ENCODE results near the gene MTF2. TPM values are rescaled to one million over a fixed set of nuclear protein-coding genes. Genes with fewer than 3 reads are reported as not detected.
"Not testable (repeated sequence)": the region's sequence is repeated elsewhere in the genome, so short reads cannot be mapped to it uniquely, and the experiment has no call there.

MTF2 gene
- total RNA-seq: 10 to 100 TPM; 49.8 to 55.0 TPM

DNA sequence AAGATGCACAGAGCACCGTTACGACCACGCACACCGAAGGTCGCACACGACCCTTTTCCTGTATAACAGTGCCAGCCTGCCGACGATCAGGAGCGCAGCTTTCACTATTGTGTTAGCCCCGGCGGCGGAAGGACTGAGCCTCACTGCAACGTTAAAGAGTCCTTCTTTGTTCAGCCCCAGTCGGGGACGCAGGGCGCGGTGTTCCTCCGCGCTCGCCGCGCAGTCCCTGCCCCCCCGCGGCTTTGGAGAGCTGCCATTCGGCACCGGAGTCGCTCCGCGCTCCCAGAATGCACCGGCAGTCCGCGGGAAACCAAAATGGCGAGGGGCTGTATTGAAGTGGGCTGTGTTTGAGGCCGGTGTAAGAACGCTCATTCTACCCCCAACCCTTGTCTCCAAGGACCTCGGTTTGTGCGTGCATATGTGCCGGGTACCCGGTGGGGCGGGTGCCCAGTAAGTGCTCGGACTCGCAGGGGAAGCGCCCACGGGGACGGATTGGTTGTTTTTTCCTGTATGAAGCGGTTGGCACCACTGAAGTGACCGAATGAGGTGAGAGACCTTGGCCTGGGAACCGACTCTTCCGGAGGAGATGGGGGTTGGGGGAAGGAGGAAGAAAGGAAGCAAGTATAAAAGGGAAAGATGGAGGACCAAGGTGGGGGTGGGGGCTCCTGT, at the start of gene MTF2:
Gene MTF2, plus strand, starts transcription at position 298 of the 669 bp plus-strand sequence. Its CDS starts 244 bp downstream, at position 542.
- Mint-ChIP-seq H3K36me3 (ENCODE audit: low read depth) (peaks cover 19% of the 10 kb centered on the region), H3K27ac (peak within 1 kb of the TSS; percentile 94), H3K4me1 (peaks cover 29% of the 10 kb centered on the region), H3K9me3 (ENCODE audit: low read depth) (no peaks in the 10 kb centered on the region), H3K27me3 (no peaks in the 10 kb centered on the region), H3K4me3 (peak within 1 kb of the TSS; percentile 94)
- ATAC-seq: peak; percentile 91
- ChIA-PET CTCF (interaction anchor here (0.6 to 3.0 kb wide), 18 partner anchors 10 to 1312 kb away, joined by 3 to 19 read pairs (median 4); partner anchors contain the start of gene DR1), POLR2A (interaction anchor here (1.0 to 2.7 kb wide), 6 partner anchors 36 to 266 kb away, joined by 3 to 16 read pairs (median 6); partner anchors contain the start of genes DIPK1A and RPL5)
- intact Hi-C loops (cut with DNase I, micrococcal nuclease): loop anchor here (1.0 to 10.0 kb wide), 12 partner anchors 37 to 768 kb away; partner anchors contain the start of genes CCDC18 (in 2 of the 2), DIPK1A (in 2 of the 2), DR1 (in 2 of the 2) and TMED5 (in 2 of the 2)
- DNase-seq: peak; percentile 97

DNA sequence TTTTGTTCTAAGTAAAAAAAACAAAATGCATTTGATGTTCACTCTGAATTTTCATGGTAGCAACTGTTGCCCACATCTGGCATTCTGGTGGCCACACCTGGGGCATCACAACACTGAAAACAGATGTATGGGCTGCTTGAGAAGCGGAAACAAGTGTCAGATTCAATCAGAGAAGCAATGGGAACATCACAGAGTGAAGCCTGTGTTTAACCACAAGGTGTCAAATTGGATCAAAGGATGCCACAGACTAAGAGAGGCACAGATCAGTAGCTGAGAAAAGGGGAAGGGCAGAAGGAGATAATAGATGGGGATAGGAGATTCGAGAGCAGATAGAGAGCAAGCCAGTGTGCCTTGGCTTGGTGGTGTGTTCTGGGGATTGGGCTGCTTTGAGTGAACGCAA, 49.8 kb upstream of the MTF2 start:
- H3K4me3 Mint-ChIP-seq: no peak overlapping the region
- no peaks in the 10 kb centered on the region for H3K36me3 Mint-ChIP-seq (ENCODE audit: low read depth)
- POLR2A ChIA-PET: no interaction called here
- no peak overlapping the region for H3K27ac Mint-ChIP-seq
- H3K27me3 Mint-ChIP-seq: peaks cover 2% of the 10 kb centered on the region
- DNase-seq (peak; percentile 33), ATAC-seq (peak; percentile 75)
- intact Hi-C loops (cut with DNase I, micrococcal nuclease): loop anchor here in 1 of 2 experiments (10.0 kb wide), 1 partner anchor 145 kb away; no protein-coding TSS in a partner anchor
- H3K9me3 Mint-ChIP-seq (ENCODE audit: low read depth): no peaks in the 10 kb centered on the region
- CTCF ChIA-PET: interaction anchor here (1.0 to 1.3 kb wide), 4 partner anchors 10 to 94 kb away, joined by 3 to 5 read pairs (median 3); no protein-coding TSS in a partner anchor
- peaks cover 27% of the 10 kb centered on the region for H3K4me1 Mint-ChIP-seq

DNA sequence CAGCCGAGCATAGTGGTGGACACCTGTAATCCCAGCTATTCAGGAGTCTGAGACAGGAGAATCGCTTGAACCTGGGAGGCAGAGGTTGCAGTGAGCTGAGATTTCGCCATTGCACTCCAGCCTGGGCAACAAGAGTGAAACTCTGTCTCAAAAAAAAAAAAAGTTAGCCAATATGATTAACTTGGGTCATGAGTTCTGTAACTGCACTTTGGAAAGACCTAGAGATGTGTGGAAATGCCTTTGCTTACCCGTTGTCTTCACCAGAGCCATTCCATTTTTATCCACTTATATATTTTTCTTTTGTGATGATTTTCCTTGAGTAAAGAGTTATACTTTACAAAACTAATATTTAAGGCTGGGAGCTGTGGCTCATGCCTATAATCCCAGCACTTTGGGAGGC, 48.9 kb upstream of the MTF2 start:
- DNase-seq; ATAC-seq; H3K4me3 Mint-ChIP-seq; H3K9me3 Mint-ChIP-seq (ENCODE audit: low read depth); H3K27ac Mint-ChIP-seq; H3K27me3 Mint-ChIP-seq; H3K36me3 Mint-ChIP-seq (ENCODE audit: low read depth); intact Hi-C loops (cut with DNase I, micrococcal nuclease): not testable (repeated sequence)
- ChIA-PET CTCF (interaction anchor here (0.7 to 1.9 kb wide), 6 partner anchors 12 to 590 kb away, joined by 3 to 6 read pairs (median 4); no protein-coding TSS in a partner anchor), POLR2A (interaction anchor here (0.6 kb wide), 1 partner anchor 49 kb away, joined by 6 read pairs; no protein-coding TSS in a partner anchor)
- H3K4me1 Mint-ChIP-seq: peaks cover 27% of the 10 kb centered on the region

DNA sequence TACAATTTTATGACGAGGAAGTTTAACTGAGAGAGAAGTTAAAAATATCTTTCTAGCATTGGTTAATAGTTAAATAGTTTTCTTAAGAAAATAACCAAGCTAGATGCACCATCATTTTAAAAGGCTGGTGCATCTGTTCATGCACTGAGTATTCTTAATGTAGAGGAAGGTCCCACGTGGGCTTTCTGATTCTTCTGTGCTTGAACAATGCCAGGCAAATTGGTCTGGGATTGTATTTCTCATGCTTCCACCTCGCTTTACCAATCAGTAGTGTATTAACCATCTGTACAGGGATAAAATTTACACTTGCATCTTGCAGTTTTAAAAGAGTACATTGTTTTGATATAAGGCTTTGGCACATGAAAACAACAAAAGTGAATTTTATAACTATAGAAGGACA, 47.4 kb upstream of the MTF2 start:
- no peak overlapping the region for H3K4me3 Mint-ChIP-seq
- no peak for ATAC-seq
- no peak overlapping the region for H3K27ac Mint-ChIP-seq
- H3K4me1 Mint-ChIP-seq: peaks cover 27% of the 10 kb centered on the region
- intact Hi-C loops (cut with DNase I, micrococcal nuclease): no loop called here
- CTCF ChIA-PET: interaction anchor here (1.0 to 1.9 kb wide), 4 partner anchors 8 to 38 kb away, joined by 3 to 6 read pairs (median 4); no protein-coding TSS in a partner anchor
- H3K27me3 Mint-ChIP-seq: no peaks in the 10 kb centered on the region
- no peaks in the 10 kb centered on the region for H3K9me3 Mint-ChIP-seq (ENCODE audit: low read depth)
- H3K36me3 Mint-ChIP-seq (ENCODE audit: low read depth): no peaks in the 10 kb centered on the region
- POLR2A ChIA-PET: no interaction called here
- no peak for DNase-seq

DNA sequence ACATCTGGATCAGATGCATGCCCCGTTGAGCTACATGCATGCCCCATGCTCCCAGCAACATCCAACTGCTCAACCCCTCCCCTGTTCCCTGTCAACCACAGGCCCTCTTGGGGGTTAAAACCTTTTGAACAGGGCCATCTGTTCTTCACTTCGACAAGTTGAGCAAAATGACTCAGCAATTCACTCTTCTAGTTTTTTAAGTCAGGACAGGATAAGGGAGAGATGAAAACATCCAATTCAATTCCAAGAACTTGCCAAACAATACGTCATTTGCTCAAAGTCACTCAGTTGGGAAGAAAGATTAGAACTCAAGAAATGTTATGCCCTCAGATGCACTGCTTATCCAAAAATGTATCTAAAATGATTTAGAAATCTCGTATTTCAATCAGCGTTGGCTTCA, 46.1 kb upstream of the MTF2 start:
- Mint-ChIP-seq H3K9me3 (ENCODE audit: low read depth) (no peaks in the 10 kb centered on the region), H3K27ac (peak overlapping the region; percentile 5), H3K36me3 (ENCODE audit: low read depth) (no peaks in the 10 kb centered on the region), H3K27me3 (no peaks in the 10 kb centered on the region), H3K4me3 (no peak overlapping the region), H3K4me1 (peaks cover 28% of the 10 kb centered on the region)
- POLR2A ChIA-PET: no interaction called here
- intact Hi-C loops (cut with DNase I, micrococcal nuclease): no loop called here
- DNase-seq (no peak), ATAC-seq (no peak)
- CTCF ChIA-PET: interaction anchor here (2.2 to 2.3 kb wide), 2 partner anchors 10 to 29 kb away, joined by 8 to 10 read pairs; no protein-coding TSS in a partner anchor

DNA sequence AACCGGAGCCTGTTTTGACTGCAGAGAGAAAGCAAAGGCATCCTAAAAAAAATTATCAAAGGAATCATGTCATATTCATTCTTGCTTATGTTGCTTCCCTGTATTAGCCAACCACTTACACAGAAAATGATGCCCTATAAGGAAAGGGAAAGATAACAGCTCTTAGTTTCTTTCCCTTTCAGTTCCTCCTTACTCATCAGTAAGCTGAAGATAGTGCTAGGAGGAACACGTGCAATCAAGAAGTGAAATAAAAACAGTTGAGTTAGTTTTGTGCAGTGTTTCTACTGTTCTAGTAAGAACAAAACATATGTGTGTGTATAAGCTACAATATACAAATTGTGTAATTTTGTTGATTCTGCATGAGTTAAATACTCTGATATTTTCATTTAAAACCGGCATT, 45.3 kb upstream of the MTF2 start:
- H3K27me3 Mint-ChIP-seq: no peaks in the 10 kb centered on the region
- no peaks in the 10 kb centered on the region for H3K9me3 Mint-ChIP-seq (ENCODE audit: low read depth)
- DNase-seq (no peak), ATAC-seq (peak; percentile 74)
- H3K4me3 Mint-ChIP-seq: no peak overlapping the region
- H3K36me3 Mint-ChIP-seq (ENCODE audit: low read depth): no peaks in the 10 kb centered on the region
- intact Hi-C loops (cut with DNase I, micrococcal nuclease): no loop called here
- POLR2A ChIA-PET: interaction anchor here (0.9 kb wide), 1 partner anchor 8 kb away, joined by 4 read pairs; no protein-coding TSS in a partner anchor
- no peak overlapping the region for H3K27ac Mint-ChIP-seq
- CTCF ChIA-PET: interaction anchor here (0.8 to 2.3 kb wide), 5 partner anchors 9 to 40 kb away, joined by 3 to 10 read pairs (median 5); no protein-coding TSS in a partner anchor
- H3K4me1 Mint-ChIP-seq: peaks cover 34% of the 10 kb centered on the region

DNA sequence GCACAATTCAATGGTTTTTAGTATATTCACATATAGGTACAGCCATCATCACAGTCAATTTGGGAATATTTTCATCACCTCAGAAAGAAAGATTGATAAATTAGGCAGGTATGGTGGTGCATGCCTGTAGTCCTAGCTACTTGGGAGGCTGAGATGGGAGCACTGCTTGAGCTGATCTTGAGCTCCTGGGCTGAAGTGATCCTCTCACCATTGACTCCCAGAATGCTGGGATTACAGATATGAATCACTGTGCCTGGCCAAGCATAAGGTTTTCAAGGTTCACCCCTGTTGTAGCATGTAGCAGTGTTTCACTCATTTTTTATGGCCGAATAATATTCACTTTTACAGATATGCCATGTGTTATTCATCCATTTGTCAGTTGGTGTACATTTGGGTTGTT, 44.7 kb upstream of the MTF2 start:
- Mint-ChIP-seq H3K27me3 (no peaks in the 10 kb centered on the region), H3K4me1 (peaks cover 31% of the 10 kb centered on the region), H3K4me3 (no peak overlapping the region), H3K36me3 (ENCODE audit: low read depth) (no peaks in the 10 kb centered on the region), H3K27ac (no peak overlapping the region), H3K9me3 (ENCODE audit: low read depth) (no peaks in the 10 kb centered on the region)
- DNase-seq (no peak), ATAC-seq (no peak)
- intact Hi-C loops (cut with DNase I, micrococcal nuclease): no loop called here
- CTCF ChIA-PET: interaction anchor here (0.5 to 2.3 kb wide), 6 partner anchors 8 to 40 kb away, joined by 3 to 10 read pairs (median 4); no protein-coding TSS in a partner anchor
- POLR2A ChIA-PET: interaction anchor here (0.9 kb wide), 1 partner anchor 8 kb away, joined by 4 read pairs; no protein-coding TSS in a partner anchor

DNA sequence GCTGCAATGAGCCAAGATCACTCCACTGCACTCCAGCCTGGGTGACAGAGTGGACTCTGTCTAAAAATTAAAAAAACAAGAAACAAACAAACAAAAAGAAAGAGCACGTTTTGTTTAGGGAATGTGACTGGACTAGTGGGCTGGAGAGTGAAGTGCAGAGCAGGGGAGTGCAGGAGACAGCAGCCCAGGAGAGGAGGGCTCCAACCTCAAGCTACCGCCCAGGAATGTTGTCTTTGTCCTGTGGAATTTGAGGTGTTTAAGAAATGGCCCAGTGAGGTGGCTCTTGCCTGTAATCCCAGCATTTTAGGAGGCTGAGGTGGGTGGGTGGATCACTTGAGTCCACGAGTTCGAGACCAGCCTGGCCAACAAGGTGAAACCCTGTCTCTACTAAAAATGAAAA, 42.4 kb upstream of the MTF2 start:
- Mint-ChIP-seq H3K27me3 (no peaks in the 10 kb centered on the region), H3K4me3 (no peak overlapping the region), H3K4me1 (peaks cover 27% of the 10 kb centered on the region), H3K9me3 (ENCODE audit: low read depth) (no peaks in the 10 kb centered on the region), H3K27ac (no peak overlapping the region), H3K36me3 (ENCODE audit: low read depth) (no peaks in the 10 kb centered on the region)
- ChIA-PET CTCF (interaction anchor here (0.8 kb wide), 1 partner anchor 13 kb away, joined by 4 read pairs; no protein-coding TSS in a partner anchor), POLR2A (no interaction called here)
- intact Hi-C loops (cut with DNase I, micrococcal nuclease): no loop called here
- no peak for ATAC-seq
- no peak for DNase-seq

DNA sequence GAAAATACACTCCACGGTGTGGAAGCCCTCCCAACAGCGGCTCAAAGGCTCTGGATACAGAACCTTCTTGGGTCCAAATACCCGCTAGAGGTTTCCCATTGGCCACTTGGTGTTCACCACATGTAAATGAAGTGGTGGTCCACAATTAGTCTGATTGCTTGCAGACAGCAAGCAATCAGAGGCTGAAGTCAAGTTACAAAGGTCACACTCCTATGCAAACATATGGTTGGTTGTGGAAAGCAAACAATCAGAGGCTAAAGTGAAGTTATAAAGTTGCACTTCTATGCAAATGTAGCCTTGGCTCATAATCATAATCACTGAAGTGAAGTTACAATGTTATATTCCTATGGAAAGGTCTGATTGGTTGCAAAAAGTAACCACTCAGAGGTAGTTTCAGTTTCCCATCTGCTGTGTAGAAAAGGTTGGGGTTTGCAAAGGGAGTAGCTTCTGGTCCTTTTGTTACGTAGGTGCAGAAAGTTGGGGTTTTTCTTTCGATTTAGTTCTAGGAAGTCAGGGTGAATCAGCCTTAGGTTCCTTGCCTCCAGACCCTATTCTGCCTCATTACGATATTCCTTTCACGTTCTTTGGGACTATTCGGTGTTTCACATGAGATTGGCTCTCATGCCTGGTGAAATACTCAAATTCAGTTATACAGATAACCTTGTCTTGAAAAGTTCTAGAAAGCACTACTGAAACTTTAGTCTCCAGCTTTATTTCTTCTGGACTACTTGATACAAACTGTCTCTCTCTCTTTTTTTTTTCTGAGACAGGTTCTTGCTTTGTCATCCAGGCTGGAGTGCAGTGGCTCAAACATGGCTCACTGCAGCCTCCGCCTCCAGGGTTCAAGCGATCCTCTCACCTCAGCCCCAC, 36.7 kb upstream of the MTF2 start:
- H3K4me1 Mint-ChIP-seq: peaks cover 30% of the 10 kb centered on the region

DNA sequence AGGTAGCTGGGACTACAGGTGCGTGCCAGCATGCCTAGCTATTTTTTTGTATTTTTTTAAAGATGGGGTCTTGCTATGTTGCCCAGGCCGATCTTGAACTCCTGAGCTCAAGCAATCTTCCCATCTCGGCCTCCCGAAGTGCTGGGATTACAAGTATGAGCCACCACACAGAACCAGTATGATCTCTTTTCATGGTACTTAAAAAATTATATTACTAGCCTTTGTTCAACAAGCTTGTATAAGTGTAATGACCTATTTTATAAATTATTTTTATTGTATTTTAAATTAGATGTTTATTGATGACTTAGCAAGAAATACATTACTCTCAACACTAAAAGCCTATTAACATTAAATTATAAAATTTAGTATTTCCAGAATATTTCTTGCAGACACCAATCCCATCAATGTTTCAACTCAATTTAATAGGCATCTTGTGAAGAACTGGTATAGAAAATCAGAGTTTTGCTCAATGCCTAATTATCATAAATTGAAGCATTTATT, 36.0 kb upstream of the MTF2 start:
- POLR2A ChIA-PET: interaction anchor here (0.6 to 1.7 kb wide), 2 partner anchors 36 to 62 kb away, joined by 4 to 6 read pairs; partner anchors contain the start of gene MTF2
- intact Hi-C loops (cut with DNase I, micrococcal nuclease): loop anchor here in 1 of 2 experiments (2.0 to 10.0 kb wide), 3 partner anchors 66 to 572 kb away; partner anchors contain the start of gene DR1
- Mint-ChIP-seq H3K27me3 (no peaks in the 10 kb centered on the region), H3K4me3 (peak overlapping the region; percentile 56), H3K9me3 (ENCODE audit: low read depth) (no peaks in the 10 kb centered on the region), H3K36me3 (ENCODE audit: low read depth) (no peaks in the 10 kb centered on the region), H3K4me1 (peaks cover 28% of the 10 kb centered on the region), H3K27ac (peak overlapping the region; percentile 92)
- no peak for DNase-seq
- CTCF ChIA-PET: interaction anchor here (0.9 to 1.7 kb wide), 7 partner anchors 9 to 36 kb away, joined by 3 to 6 read pairs (median 4); partner anchors contain the start of gene MTF2
- ATAC-seq: no peak

More for the DNA sequence above, 36.7 kb upstream of the MTF2 start:
- no peaks in the 10 kb centered on the region for H3K9me3 Mint-ChIP-seq (ENCODE audit: low read depth)
- POLR2A ChIA-PET: interaction anchor here (0.6 to 1.7 kb wide), 4 partner anchors 9 to 125 kb away, joined by 3 to 6 read pairs (median 4); partner anchors contain the start of gene MTF2
- H3K4me3 Mint-ChIP-seq: peak overlapping the region; percentile 56
- ATAC-seq: peak; percentile 98
- H3K27ac Mint-ChIP-seq: peak overlapping the region; percentile 92
- intact Hi-C loops (cut with DNase I, micrococcal nuclease): loop anchor here (1.0 to 10.0 kb wide), 5 partner anchors 37 to 572 kb away; partner anchors contain the start of genes MTF2 (in 2 of the 2), CCDC18 (in 1 of the 2), DR1 (in 1 of the 2) and TMED5 (in 1 of the 2)
- H3K36me3 Mint-ChIP-seq (ENCODE audit: low read depth): no peaks in the 10 kb centered on the region
- H3K27me3 Mint-ChIP-seq: no peaks in the 10 kb centered on the region
- peak; percentile 20 for DNase-seq
- CTCF ChIA-PET: interaction anchor here (0.6 to 1.7 kb wide), 9 partner anchors 8 to 103 kb away, joined by 3 to 6 read pairs (median 4); partner anchors contain the start of gene MTF2

Data from activated CD4-positive, alpha-beta T cell treated with anti-CD3 and anti-CD28 coated beads for 36 hours (primary cell).